ENCODE results near the gene FRMD4B.

FRMD4B gene

DNA sequence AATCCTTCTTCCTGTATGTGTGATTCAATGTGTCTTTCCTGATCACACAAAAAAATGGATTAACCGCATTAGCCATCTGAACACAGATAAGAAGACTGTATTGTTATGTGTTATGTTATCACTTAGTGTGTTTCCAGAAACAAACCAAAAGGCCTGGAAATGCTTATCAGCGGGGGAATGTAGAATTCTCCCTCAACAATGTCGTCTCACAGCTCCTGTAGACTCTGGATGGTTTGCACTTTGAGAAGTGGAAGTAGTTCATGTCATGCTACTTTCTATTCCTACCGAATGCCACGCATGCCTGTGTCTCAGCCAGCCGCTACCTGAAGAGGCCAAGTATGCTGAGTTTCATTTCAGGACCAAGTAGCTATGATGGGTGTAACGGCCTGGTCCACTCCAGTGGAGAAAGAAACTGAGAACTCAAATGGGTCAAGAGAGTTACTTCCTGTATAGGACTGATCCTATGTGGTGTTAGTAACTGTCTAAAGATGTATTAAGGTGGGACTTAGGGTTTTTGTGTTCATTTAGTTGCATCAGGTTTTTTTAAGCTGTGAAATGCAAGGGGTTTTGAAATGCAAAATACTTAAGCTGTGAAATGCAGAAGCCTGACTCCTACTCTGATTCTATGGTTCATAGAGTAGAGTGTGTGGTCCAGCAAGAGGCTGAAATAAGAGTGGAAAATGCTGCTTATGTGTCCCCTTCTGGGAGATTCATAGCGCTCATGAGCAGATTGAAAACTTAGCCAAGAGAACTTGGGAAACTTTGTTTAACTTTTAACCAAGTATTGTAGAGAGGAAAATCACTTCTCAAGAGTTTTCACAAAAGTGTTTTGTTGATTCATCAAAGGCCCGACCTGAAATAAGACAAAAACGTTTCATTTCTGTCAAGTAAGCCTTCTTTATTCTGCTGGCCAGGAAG is 145.0 kb downstream of the FRMD4B start:
- DNase-seq (ENCODE audit: low read depth in 1 of 2, low spot score in 1 of 2), result no peak
- H3K27ac ChIP-seq (replicated peaks), result no peak overlapping the region

DNA sequence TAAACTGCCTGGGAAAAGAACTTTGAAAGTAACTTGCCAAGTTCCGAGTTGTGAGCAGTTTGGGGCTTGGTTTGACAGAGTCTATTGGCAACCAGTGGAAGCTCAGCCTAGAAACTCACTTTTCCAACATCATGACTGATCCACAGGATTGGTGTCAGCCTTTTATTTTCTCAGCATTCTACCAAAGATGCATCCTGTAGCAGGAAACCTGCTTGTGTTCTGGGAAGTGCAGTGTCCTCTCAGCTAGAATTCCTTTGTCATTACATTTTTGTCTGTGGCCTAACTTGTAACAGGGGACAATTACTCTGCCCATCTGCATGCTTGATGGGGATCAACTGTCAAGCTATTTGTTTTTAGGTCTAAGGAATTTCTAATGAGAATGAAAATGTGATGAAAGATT is 146.8 kb downstream of the FRMD4B start:
- Histone ChIP-seq H3K27me3 (ENCODE audit: insufficient read depth, poor library complexity, severe bottlenecking) (no peaks in the 10 kb centered on the region), H3K27ac (replicated peaks) (no peak overlapping the region), H3K4me3 (replicated peaks; ENCODE audit: insufficient read depth, low read length) (no peak overlapping the region)
- no peak for DNase-seq (ENCODE audit: low read depth in 1 of 2, low spot score in 1 of 2)
- TF ChIP-seq POLR2AphosphoS5 (IDR thresholded peaks at IDR 0.05; ENCODE audit: low read depth) (no peak), GABPA (IDR thresholded peaks at IDR 0.05; ENCODE audit: low read depth) (no peak), SPI1 (IDR thresholded peaks at IDR 0.05; ENCODE audit: borderline replicate concordance, low read depth) (no peak)
- TF ChIP-seq, protein P1, sequence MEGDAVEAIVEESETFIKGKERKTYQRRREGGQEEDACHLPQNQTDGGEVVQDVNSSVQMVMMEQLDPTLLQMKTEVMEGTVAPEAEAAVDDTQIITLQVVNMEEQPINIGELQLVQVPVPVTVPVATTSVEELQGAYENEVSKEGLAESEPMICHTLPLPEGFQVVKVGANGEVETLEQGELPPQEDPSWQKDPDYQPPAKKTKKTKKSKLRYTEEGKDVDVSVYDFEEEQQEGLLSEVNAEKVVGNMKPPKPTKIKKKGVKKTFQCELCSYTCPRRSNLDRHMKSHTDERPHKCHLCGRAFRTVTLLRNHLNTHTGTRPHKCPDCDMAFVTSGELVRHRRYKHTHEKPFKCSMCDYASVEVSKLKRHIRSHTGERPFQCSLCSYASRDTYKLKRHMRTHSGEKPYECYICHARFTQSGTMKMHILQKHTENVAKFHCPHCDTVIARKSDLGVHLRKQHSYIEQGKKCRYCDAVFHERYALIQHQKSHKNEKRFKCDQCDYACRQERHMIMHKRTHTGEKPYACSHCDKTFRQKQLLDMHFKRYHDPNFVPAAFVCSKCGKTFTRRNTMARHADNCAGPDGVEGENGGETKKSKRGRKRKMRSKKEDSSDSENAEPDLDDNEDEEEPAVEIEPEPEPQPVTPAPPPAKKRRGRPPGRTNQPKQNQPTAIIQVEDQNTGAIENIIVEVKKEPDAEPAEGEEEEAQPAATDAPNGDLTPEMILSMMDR (IDR thresholded peaks at IDR 0.05; ENCODE audit: insufficient read depth, low read length), result no peak
- TF ChIP-seq, protein P2, sequence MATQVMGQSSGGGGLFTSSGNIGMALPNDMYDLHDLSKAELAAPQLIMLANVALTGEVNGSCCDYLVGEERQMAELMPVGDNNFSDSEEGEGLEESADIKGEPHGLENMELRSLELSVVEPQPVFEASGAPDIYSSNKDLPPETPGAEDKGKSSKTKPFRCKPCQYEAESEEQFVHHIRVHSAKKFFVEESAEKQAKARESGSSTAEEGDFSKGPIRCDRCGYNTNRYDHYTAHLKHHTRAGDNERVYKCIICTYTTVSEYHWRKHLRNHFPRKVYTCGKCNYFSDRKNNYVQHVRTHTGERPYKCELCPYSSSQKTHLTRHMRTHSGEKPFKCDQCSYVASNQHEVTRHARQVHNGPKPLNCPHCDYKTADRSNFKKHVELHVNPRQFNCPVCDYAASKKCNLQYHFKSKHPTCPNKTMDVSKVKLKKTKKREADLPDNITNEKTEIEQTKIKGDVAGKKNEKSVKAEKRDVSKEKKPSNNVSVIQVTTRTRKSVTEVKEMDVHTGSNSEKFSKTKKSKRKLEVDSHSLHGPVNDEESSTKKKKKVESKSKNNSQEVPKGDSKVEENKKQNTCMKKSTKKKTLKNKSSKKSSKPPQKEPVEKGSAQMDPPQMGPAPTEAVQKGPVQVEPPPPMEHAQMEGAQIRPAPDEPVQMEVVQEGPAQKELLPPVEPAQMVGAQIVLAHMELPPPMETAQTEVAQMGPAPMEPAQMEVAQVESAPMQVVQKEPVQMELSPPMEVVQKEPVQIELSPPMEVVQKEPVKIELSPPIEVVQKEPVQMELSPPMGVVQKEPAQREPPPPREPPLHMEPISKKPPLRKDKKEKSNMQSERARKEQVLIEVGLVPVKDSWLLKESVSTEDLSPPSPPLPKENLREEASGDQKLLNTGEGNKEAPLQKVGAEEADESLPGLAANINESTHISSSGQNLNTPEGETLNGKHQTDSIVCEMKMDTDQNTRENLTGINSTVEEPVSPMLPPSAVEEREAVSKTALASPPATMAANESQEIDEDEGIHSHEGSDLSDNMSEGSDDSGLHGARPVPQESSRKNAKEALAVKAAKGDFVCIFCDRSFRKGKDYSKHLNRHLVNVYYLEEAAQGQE (IDR thresholded peaks at IDR 0.05; ENCODE audit: insufficient replicate concordance, low read depth), result no peak

More for the DNA sequence above, 145.0 kb downstream of the FRMD4B start:
- TF ChIP-seq GABPA (IDR thresholded peaks at IDR 0.05; ENCODE audit: low read depth), result no peak
- no peak for TF ChIP-seq POLR2AphosphoS5 (IDR thresholded peaks at IDR 0.05; ENCODE audit: low read depth)
- no peak for TF ChIP-seq SPI1 (IDR thresholded peaks at IDR 0.05; ENCODE audit: borderline replicate concordance, low read depth)
- TF ChIP-seq, protein P1 (IDR thresholded peaks at IDR 0.05; ENCODE audit: insufficient read depth, low read length), result no peak
- TF ChIP-seq, protein P2 (IDR thresholded peaks at IDR 0.05; ENCODE audit: insufficient replicate concordance, low read depth), result no peak
- Histone ChIP-seq H3K27me3 (ENCODE audit: insufficient read depth, poor library complexity, severe bottlenecking) (no peaks in the 10 kb centered on the region), H3K4me3 (replicated peaks; ENCODE audit: insufficient read depth, low read length) (no peak overlapping the region)

DNA sequence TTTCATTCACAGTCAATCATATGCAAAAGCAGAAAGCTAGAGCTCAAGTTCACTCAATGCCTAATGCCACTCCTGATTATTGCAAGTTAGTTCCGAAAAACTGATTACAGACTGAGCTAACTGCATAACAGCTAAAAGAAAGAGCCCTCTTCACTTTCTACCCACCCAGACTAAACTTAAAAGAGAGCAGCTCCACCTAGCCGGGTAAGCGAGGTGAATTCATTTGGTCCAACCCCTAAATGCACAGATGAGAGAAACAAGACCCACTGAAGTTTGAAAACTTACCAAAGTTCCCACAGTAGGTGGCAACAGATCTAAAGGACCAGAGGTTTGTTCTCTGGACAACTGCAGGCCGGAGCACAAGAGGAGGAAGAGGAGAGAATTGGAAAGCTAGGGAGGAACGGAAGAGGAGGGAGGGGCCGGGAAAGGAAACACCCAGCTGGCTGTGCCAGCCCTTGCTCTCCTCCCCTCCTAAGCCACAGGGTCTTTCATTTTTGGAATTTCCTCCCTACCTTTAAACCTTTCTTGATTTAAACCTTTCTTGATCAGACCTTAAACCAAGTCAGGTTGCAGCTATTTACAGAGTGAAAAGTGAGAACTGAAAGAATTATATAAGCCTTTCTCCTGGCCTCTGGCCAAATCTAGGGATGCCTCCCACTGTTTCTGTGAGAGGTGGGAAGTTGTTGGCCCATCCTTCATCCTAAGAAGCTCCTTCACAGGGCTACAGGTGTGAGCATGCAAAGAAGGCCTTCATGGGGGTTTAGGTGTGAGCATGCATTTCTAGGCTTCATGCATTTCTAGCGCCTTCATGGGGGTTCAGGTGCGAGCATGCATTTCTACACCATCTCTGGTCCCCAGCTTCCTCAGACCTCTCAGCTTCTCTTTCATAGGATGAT is 148.8 kb downstream of the FRMD4B start:
- Histone ChIP-seq H3K27ac (replicated peaks) (no peak overlapping the region), H3K27me3 (ENCODE audit: insufficient read depth, poor library complexity, severe bottlenecking) (no peaks in the 10 kb centered on the region), H3K4me3 (replicated peaks; ENCODE audit: insufficient read depth, low read length) (no peak overlapping the region)
- TF ChIP-seq GABPA (IDR thresholded peaks at IDR 0.05; ENCODE audit: low read depth) (no peak), POLR2AphosphoS5 (IDR thresholded peaks at IDR 0.05; ENCODE audit: low read depth) (no peak), SPI1 (IDR thresholded peaks at IDR 0.05; ENCODE audit: borderline replicate concordance, low read depth) (no peak)
- TF ChIP-seq, protein P2 (IDR thresholded peaks at IDR 0.05; ENCODE audit: insufficient replicate concordance, low read depth), result no peak
- TF ChIP-seq, protein P1 (IDR thresholded peaks at IDR 0.05; ENCODE audit: insufficient read depth, low read length), result no peak
- no peak for DNase-seq (ENCODE audit: low read depth in 1 of 2, low spot score in 1 of 2)
